Metanephros (tissue), 2 donors: Measurements from ENCODE around the gene ZNF419. TPM values are rescaled to one million over a fixed set of nuclear protein-coding genes. Genes with fewer than 3 reads are reported as not detected.

ENCODE experiments used
- small RNA-seq: library from RNA; depleted of rRNA; stranded (forward); fragments of <200 nt; gene quantifications from one replicate; pipeline ENCODE3, GENCODE V24; 2014; ENCODE audit warnings: low replicate concordance
- total RNA-seq: library from RNA; depleted of rRNA; stranded (reverse); fragments of >200 nt; gene quantifications from one replicate; pipeline ENCODE4 v1.2.3, GENCODE V29; 2014

Gene ZNF419
- total RNA-seq, result 17.0 TPM

DNA sequence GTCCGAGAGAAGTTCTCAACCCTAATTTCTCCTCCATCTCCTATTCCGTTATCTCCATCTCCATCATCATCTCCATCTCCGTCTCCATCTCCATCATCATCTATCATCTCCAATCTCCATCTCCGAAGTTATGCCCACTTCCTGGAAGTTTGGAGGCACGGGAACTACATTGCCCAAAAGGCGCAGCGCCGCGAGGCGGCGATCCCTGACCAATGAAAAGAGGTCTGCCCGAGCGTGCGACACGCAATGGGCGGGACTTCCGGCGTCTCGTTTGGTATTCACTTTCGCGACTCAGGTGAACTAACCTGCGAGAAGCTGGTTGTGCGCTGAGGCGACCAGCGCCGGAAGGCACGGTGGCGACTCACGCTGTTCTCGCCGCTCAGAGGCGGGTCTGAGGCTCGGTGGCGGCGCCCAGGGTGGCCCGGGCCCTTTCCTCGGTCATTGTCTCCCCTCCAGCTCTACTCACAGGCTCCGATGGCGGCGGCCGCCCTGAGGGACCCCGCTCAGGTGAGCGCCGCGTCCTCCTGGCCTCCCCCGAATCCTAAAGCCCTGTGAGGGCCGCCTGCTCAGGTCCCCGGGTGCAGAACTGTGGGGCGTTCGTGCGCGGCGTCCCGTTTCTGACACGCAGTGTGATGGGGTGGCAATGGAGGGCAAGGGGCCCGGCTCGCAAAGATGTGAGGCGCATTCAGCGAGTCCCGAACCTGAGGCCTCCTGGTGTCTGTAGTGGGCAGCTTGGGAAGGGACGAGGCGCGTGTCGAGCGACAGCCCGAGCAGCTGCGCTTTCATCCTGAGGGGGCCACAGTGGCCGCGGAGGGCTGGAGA is at the start of gene ZNF419:
Gene ZNF419, plus strand, starts transcription at position 274 of the 822 bp plus-strand sequence. Its CDS starts 201 bp downstream, at position 475.

DNA sequence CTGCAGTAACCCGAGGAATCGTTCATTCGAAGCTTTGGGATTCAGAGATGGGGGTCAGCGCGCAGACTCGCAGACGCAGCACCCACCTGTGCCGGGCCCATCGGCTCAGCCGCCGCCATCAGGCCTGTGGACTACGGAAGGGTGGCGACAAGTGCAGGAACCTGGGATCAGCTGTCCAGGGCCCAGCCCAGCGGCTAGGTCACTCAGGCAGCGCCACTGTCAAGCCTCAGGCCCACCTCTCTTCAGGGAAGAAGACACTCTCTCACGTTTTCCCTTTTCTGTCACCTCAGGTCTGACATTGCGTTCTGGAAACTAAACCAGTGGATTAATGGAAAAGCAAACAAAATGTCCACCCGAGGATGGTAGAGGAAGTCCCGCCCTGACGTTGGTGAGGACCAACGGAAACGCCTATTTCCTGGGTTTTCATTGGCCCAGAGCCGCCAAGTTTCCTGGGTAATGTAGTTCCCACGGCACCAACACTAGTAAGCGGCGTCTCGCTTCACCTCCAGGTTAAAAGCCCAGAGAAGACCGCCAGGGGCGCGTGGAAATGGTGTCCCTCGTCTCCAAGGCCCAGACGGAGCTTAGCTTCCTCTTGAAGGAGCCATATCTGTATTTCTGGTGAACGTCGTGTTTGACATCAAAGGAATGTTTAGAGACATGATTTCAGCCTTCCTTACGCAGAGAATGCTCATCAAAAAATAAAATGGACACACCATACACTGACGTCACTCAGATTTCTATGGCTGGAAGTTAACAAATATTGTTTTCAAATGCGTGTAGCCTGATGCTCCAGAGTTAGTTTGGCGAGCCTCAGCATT is 10.2 kb upstream of the ZNF419 start, which contains the start of gene ZNF772:
Gene ZNF772, minus strand, starts transcription at position 376 of the 818 bp plus-strand sequence. Its CDS starts 257 bp downstream, at position 119.

DNA sequence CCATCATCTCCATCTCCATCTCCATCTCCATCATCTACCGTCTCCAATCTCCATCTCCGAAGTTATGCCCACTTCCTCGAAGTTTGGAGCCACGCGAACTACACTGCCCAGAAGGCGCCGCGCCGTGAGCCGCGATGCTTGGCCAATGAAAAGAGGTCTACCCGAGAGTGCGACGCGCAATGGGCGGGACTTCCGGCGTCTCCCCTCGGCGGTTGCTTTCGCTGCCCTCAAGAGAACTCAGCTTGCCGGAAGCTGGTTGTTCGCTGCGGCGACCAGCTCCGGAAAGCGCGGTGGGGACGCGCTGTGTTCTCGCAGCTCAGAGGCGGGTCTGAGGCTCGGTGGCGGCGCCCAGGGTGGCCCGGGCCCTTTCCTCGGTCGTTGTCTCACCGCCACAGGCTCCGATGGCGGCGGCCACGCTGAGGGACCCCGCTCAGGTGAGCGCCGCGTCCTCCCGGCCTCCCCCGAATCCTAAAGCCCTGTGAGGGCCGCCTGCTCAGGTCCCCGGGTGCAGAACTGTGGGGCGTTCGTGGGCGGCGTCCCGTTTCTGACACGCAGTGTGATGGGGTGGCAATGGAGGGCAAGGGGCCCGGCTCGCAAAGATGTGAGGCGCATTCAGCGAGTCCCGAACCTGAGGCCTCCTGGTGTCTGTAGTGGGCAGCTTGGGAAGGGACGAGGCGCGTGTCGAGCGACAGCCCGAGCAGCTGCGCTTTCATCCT is 12.3 kb downstream of the ZNF419 start, which contains the start of gene ZNF773:
Gene ZNF773, plus strand, starts transcription at position 259 of the 716 bp plus-strand sequence. Its CDS starts 143 bp downstream, at position 402.

DNA sequence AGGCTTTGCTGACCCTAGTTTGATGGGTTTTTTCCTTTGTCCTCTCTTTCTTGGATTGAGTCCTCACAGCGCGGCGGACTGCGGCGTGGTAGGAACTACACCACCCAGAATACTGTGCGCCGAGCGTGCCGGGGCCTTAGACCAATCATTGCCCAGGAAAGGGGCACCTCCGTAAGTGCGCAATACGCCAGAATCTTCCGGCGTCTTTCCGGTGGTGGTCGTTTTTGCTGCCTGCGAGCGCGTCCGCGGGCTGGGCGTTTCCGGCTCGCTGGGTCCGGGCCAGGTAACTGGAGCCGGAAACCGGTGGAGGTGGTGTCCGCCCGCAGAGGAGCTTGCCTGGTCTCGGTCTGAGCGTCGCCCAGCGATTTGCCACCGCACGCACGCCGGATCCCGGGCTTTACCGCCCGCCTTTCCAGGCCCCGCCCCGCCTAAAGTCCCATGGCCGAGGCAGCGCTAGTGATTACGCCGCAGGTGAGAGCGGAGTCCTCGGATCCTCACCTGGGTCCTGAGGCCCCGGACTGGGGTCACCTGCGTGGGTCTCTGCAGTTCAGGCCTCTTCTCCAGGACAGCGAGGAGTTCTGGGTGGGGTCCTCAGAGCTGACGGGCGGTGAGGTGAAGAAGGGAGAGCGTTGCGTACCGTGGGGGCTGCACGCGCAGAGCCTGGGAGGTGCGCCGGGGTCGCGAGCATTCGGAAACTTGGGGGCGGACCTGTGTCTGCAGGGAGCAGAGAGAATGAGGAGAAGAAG is 39.8 kb downstream of the ZNF419 start, which contains the start of gene ZNF549:
Gene ZNF549, plus strand, starts transcription at position 221 of the 746 bp plus-strand sequence. Its CDS starts 218 bp downstream, at position 439.

Small RNA genes within 50 kb of the gene (small RNA-seq; reads per million reads assigned to genes)
- gene VN1R107P, result not detected

Other genes starting within 250 kb of the ZNF419 start
- 29.7 TPM for gene ZNF805, start 247.1 kb upstream of the ZNF419 start, total RNA-seq
- gene ZNF460, start 207.3 kb upstream of the ZNF419 start, total RNA-seq, result 106 TPM
- 18.5 TPM for gene ZNF543, start 167.3 kb upstream of the ZNF419 start, total RNA-seq
- 13.6 TPM for gene ZNF304, start 136.5 kb upstream of the ZNF419 start, total RNA-seq
- 17.0 TPM for gene TRAPPC2B, start 124.2 kb upstream of the ZNF419 start, total RNA-seq
- 5.5 TPM for gene ZNF547, start 124.2 kb upstream of the ZNF419 start, total RNA-seq
- gene ZNF548, start 97.9 kb upstream of the ZNF419 start, total RNA-seq, result 37.1 TPM
- gene ZNF17, start 76.6 kb upstream of the ZNF419 start, total RNA-seq, result 29.5 TPM
- gene ZNF749, start 52.4 kb upstream of the ZNF419 start, total RNA-seq, result 23.0 TPM
- 1.8 TPM for gene VN1R1, start 30.6 kb upstream of the ZNF419 start, total RNA-seq
- gene ZNF772, start 10.2 kb upstream of the ZNF419 start, total RNA-seq, result 32.7 TPM
- 15.8 TPM for gene ZNF773, start 12.2 kb downstream of the ZNF419 start, total RNA-seq
- 12.1 TPM for gene ZNF549, start 39.6 kb downstream of the ZNF419 start, total RNA-seq
- gene ZNF550, start 72.1 kb downstream of the ZNF419 start, total RNA-seq, result 14.8 TPM
- gene ZNF416, start 91.2 kb downstream of the ZNF419 start, total RNA-seq, result 6.8 TPM
- gene ZIK1, start 96.4 kb downstream of the ZNF419 start, total RNA-seq, result 18.9 TPM
- gene ZNF530, start 112.1 kb downstream of the ZNF419 start, total RNA-seq, result 6.2 TPM
- gene ZNF134, start 126.5 kb downstream of the ZNF419 start, total RNA-seq, result 30.1 TPM
- gene ZNF211, start 145.4 kb downstream of the ZNF419 start, total RNA-seq, result 25.0 TPM
- not detected for gene ZSCAN4, start 181.2 kb downstream of the ZNF419 start, total RNA-seq
- gene ZNF551, start 194.2 kb downstream of the ZNF419 start, total RNA-seq, result 17.5 TPM
- gene ZNF154, start 221.5 kb downstream of the ZNF419 start, total RNA-seq, result 24.1 TPM
- gene ZNF671, start 239.9 kb downstream of the ZNF419 start, total RNA-seq, result 13.9 TPM